ENCODE results near the gene SH2D4B. TPM values are rescaled to one million over a fixed set of nuclear protein-coding genes. Genes with fewer than 3 reads are reported as not detected.

The SH2D4B gene
- total RNA-seq, 1 experiment from 2014 or later, result 0.22 TPM

GRCh38 chr10:80664071-80664680, 126.5 kb downstream of the SH2D4B start:
- intact Hi-C loops (cut with micrococcal nuclease), result loop anchor here (1.0 to 10.0 kb wide), 3 partner anchors 260 to 351 kb away; no protein-coding TSS in a partner anchor
- ChIA-PET RAD21 (ENCODE audit: low non-redundant PET in 1 of 2, low total read pairs in 2 of 2, uncharacterized antibody in 2 of 2, unreplicated experiment in 2 of 2) (interaction anchor here (0.6 to 0.7 kb wide), 2 partner anchors 260 kb away, joined by 3 to 5 read pairs; no protein-coding TSS in a partner anchor), POLR2A (interaction anchor here (1.0 kb wide), 1 partner anchor 260 kb away, joined by 4 read pairs; no protein-coding TSS in a partner anchor), CTCF (interaction anchor here (0.7 to 3.4 kb wide), 16 partner anchors 10 to 497 kb away, joined by 3 to 37 read pairs (median 3); partner anchors contain the start of gene MAT1A)
- no peaks in the 10 kb centered on the region for H3K79me2 ChIP-seq (ENCODE audit: insufficient read depth, low read length)
- H2AFZ ChIP-seq (ENCODE audit: low read depth, low read length, poor library complexity, severe bottlenecking), result peak overlapping the region; percentile 96
- H3K27me3 ChIP-seq (ENCODE audit: insufficient read depth, low read length), result no peaks in the 10 kb centered on the region
- H3K9ac ChIP-seq (ENCODE audit: low read length), result no peak overlapping the region
- BruUV-seq (replicated peaks), result no TSS peak
- H4K20me1 ChIP-seq (ENCODE audit: insufficient read depth), result no peaks in the 10 kb centered on the region
- H3K9me2 ChIP-seq (ENCODE audit: insufficient read depth), result no peaks in the 10 kb centered on the region
- H3K4me1 ChIP-seq (ENCODE audit: control insufficient read depth in 1 of 2, insufficient read depth in 2 of 2, low read length in 2 of 2), result peaks cover 3 to 13% of the 10 kb centered on the region in 2 experiments; a peak in 2 of 4 replicates
- DNase-seq (ENCODE audit: low read depth, low spot score) (peak; percentile 66), ATAC-seq (peak; percentile 90)
- H3K4me2 ChIP-seq (ENCODE audit: low read length), result peak overlapping the region; percentile 35
- no peak overlapping the region for H3K4me3 ChIP-seq (replicated peaks in 1 of 2; ENCODE audit: low read depth in 1 of 2, low read length in 2 of 2)
- no peak overlapping the region for H3K27ac ChIP-seq (ENCODE audit: low read depth, low read length)
- H3K36me3 ChIP-seq (ENCODE audit: control insufficient read depth in 1 of 2, insufficient read depth in 2 of 2, low read length in 2 of 2), result no peaks in the 10 kb centered on the region
- H3K9me3 ChIP-seq (ENCODE audit: control insufficient read depth in 1 of 2, insufficient read depth in 1 of 2, low read depth in 1 of 2, low read length in 2 of 2), result no peaks in the 10 kb centered on the region
- TF ChIP-seq, protein P1, sequence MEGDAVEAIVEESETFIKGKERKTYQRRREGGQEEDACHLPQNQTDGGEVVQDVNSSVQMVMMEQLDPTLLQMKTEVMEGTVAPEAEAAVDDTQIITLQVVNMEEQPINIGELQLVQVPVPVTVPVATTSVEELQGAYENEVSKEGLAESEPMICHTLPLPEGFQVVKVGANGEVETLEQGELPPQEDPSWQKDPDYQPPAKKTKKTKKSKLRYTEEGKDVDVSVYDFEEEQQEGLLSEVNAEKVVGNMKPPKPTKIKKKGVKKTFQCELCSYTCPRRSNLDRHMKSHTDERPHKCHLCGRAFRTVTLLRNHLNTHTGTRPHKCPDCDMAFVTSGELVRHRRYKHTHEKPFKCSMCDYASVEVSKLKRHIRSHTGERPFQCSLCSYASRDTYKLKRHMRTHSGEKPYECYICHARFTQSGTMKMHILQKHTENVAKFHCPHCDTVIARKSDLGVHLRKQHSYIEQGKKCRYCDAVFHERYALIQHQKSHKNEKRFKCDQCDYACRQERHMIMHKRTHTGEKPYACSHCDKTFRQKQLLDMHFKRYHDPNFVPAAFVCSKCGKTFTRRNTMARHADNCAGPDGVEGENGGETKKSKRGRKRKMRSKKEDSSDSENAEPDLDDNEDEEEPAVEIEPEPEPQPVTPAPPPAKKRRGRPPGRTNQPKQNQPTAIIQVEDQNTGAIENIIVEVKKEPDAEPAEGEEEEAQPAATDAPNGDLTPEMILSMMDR (IDR thresholded peaks at IDR 0.05 in 2 of 3, conservative IDR thresholded peaks at IDR 0.05 in 1 of 3; ENCODE audit: borderline replicate concordance in 1 of 3, insufficient read depth in 1 of 3, low read depth in 2 of 3, low read length in 2 of 3), result peak; percentile 74 to 92 (median 92)
- TF ChIP-seq CBX3 (IDR thresholded peaks at IDR 0.05; ENCODE audit: low read depth), result peak; percentile 41; the same call in 1 of the 2 replicates
- no peak for TF ChIP-seq POLR2AphosphoS5 (IDR thresholded peaks at IDR 0.05; ENCODE audit: low read depth, low read length)
- no peak for TF ChIP-seq EGR1 (IDR thresholded peaks at IDR 0.05; ENCODE audit: low read depth)
- no peak for TF ChIP-seq ELF1 (IDR thresholded peaks at IDR 0.05; ENCODE audit: borderline replicate concordance, low read depth)
- no peak for TF ChIP-seq ZBTB33 (IDR thresholded peaks at IDR 0.05; ENCODE audit: extremely low read depth, insufficient replicate concordance, low read length)
- no peak for TF ChIP-seq SRF (IDR thresholded peaks at IDR 0.05; ENCODE audit: low read depth)
- TF ChIP-seq CEBPB (IDR thresholded peaks at IDR 0.05; ENCODE audit: low read depth), result no peak
- TF ChIP-seq ATF3 (IDR thresholded peaks at IDR 0.05), result no peak
- no peak for TF ChIP-seq ZNF274 (IDR thresholded peaks at IDR 0.05; ENCODE audit: low read depth, low read length)
- TF ChIP-seq FOSL1 (IDR thresholded peaks at IDR 0.05; ENCODE audit: low read depth), result no peak
- TF ChIP-seq SIN3A (IDR thresholded peaks at IDR 0.05; ENCODE audit: low read depth), result no peak
- TF ChIP-seq, protein P2, sequence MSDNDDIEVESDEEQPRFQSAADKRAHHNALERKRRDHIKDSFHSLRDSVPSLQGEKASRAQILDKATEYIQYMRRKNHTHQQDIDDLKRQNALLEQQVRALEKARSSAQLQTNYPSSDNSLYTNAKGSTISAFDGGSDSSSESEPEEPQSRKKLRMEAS (IDR thresholded peaks at IDR 0.05), result no peak
- no peak for TF ChIP-seq EZH2 (IDR thresholded peaks at IDR 0.05)
- no peak for TF ChIP-seq POLR2A (IDR thresholded peaks at IDR 0.05; ENCODE audit: borderline replicate concordance, extremely low read depth, insufficient read depth, insufficient read length)
- TF ChIP-seq TCF7L2 (IDR thresholded peaks at IDR 0.05; ENCODE audit: borderline replicate concordance, extremely low read depth, insufficient read depth, insufficient read length), result no peak
- TF ChIP-seq EZH2phosphoT487 (IDR thresholded peaks at IDR 0.05; ENCODE audit: borderline replicate concordance), result no peak
- no peak for TF ChIP-seq JUND (IDR thresholded peaks at IDR 0.05)
- no peak for TF ChIP-seq REST (IDR thresholded peaks at IDR 0.05; ENCODE audit: low read depth)
- TF ChIP-seq RAD21 (IDR thresholded peaks at IDR 0.05; ENCODE audit: low read depth), result peak; percentile 78
